PC-9 (cell line): ENCODE results near the gene SAG.

Source experiments
- CTCF ChIP-seq: fragments of 200-600 bp; sonication (generic); conservative IDR thresholded peaks from 2 replicates; pipeline ENCODE4 v1.6.1; 2017; ENCODE audit warnings: mixed run types, antibody characterized with exemption, mild to moderate bottlenecking, moderate library complexity
- EZH2 ChIP-seq: fragments of 200-600 bp; sonication (generic); IDR thresholded peaks from 2 replicates; pipeline ENCODE4 v1.8.0; 2017; ENCODE audit warnings: antibody characterized with exemption, low read depth

- no peak for TF ChIP-seq CTCF
- TF ChIP-seq EZH2 = no peak
Observed at GRCh38 chr2:233314180-233314925, 6.7 kb downstream of the SAG start.
